Measurements from ENCODE around the gene HNF4A. TPM values are rescaled to one million over a fixed set of nuclear protein-coding genes. Genes with fewer than 3 reads are reported as not detected.

The HNF4A gene
- total and polyA plus RNA-seq, 11 donors, result 0.03 TPM; not detected in 10

GRCh38 chr20:44463466-44463865, 108.0 kb downstream of the HNF4A start:
- Histone ChIP-seq H3K4me1 (peaks cover 0 to 5% (median 0%) of the 10 kb centered on the region in 12 donors), H3K9me3 (no peaks in the 10 kb centered on the region), H3K27me3 (no peaks in the 10 kb centered on the region), H3K36me3 (no peaks in the 10 kb centered on the region), H3K4me3 (no peak overlapping the region), H3K27ac (no peak overlapping the region)
- no peak for ATAC-seq
- 75 to 83% (median 79%) methylated on average over 5 of the region's 5 CpGs for WGBS, 4 donors
- intact Hi-C loops (cut with DNase I), result loop anchor here in 6 of 10 donors (5.0 to 10.0 kb wide), 5 partner anchors 76 to 249 kb away; partner anchors contain the start of genes FITM2 (in 1 of the 6) and OSER1 (in 1 of the 6)
- TF ChIP-seq POLR2A (IDR thresholded peaks at IDR 0.05), result no peak
- TF ChIP-seq, protein P1, sequence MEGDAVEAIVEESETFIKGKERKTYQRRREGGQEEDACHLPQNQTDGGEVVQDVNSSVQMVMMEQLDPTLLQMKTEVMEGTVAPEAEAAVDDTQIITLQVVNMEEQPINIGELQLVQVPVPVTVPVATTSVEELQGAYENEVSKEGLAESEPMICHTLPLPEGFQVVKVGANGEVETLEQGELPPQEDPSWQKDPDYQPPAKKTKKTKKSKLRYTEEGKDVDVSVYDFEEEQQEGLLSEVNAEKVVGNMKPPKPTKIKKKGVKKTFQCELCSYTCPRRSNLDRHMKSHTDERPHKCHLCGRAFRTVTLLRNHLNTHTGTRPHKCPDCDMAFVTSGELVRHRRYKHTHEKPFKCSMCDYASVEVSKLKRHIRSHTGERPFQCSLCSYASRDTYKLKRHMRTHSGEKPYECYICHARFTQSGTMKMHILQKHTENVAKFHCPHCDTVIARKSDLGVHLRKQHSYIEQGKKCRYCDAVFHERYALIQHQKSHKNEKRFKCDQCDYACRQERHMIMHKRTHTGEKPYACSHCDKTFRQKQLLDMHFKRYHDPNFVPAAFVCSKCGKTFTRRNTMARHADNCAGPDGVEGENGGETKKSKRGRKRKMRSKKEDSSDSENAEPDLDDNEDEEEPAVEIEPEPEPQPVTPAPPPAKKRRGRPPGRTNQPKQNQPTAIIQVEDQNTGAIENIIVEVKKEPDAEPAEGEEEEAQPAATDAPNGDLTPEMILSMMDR (IDR thresholded peaks at IDR 0.05), result no peak
- no peak for DNase-seq

- ATAC-seq (no peak), DNase-seq (no peak)
- intact Hi-C loops (cut with DNase I), result loop anchor here in 6 of 10 donors (5.0 to 10.0 kb wide), 5 partner anchors 77 to 250 kb away; partner anchors contain the start of genes FITM2 (in 1 of the 6) and OSER1 (in 1 of the 6)
- Histone ChIP-seq H3K36me3 (no peaks in the 10 kb centered on the region), H3K4me1 (peaks cover 0 to 5% (median 0%) of the 10 kb centered on the region in 12 donors), H3K4me3 (no peak overlapping the region), H3K9me3 (no peaks in the 10 kb centered on the region), H3K27me3 (no peaks in the 10 kb centered on the region), H3K27ac (no peak overlapping the region)
- 80 to 91% (median 87%) methylated on average over 3 of the region's 3 CpGs for WGBS, 4 donors
- no peak for TF ChIP-seq POLR2A (IDR thresholded peaks at IDR 0.05)
- TF ChIP-seq, protein P1 (IDR thresholded peaks at IDR 0.05), result no peak
These were observed 109.0 kb downstream of the HNF4A start for GRCh38 chr20:44464514-44464913.

GRCh38 chr20:44465001-44465560, 109.6 kb downstream of the HNF4A start:
- H3K27me3 ChIP-seq, result no peaks in the 10 kb centered on the region
- no peaks in the 10 kb centered on the region for H3K9me3 ChIP-seq

More at GRCh38 chr20:44465001-44465560, 109.6 kb downstream of the HNF4A start:
- peaks cover 0 to 5% (median 0%) of the 10 kb centered on the region in 12 donors for H3K4me1 ChIP-seq
- no peak overlapping the region for H3K27ac ChIP-seq
- DNase-seq, result no peak
- TF ChIP-seq, protein P1 (IDR thresholded peaks at IDR 0.05), result no peak
- TF ChIP-seq POLR2A (IDR thresholded peaks at IDR 0.05), result no peak
- intact Hi-C loops (cut with DNase I), result loop anchor here in 7 of 10 donors (5.0 to 10.0 kb wide), 7 partner anchors 78 to 253 kb away; partner anchors contain the start of genes OSER1 (in 2 of the 7) and FITM2 (in 1 of the 7)
- ATAC-seq, result no peak
- H3K4me3 ChIP-seq, result no peak overlapping the region
- WGBS, 4 donors, result 56 to 64% (median 61%) methylated on average over 3 of the region's 3 CpGs
- H3K36me3 ChIP-seq, result no peaks in the 10 kb centered on the region
